MCF 10A (cell line): ENCODE measurements around the gene XYLB. TPM values are rescaled to one million over a fixed set of nuclear protein-coding genes. Genes with fewer than 3 reads are reported as not detected.
"Not testable (repeated sequence)": the region's sequence is repeated elsewhere in the genome, so short reads cannot be mapped to it uniquely, and the experiment has no call there.

Experiments used
- BruUV-seq: library from RNA; stranded (reverse); fragments of 400-500 nt; replicated peaks from 2 replicates; lab custom pipeline; 2021; lab: Mats Ljungman, UMichigan
- CTCF ChIA-PET: fragments of 300-600 bp; sonication (Branson Sonifier 250); formaldehyde crosslinking; extraction: SDS; loops from one replicate; lab custom pipeline; 2021; ENCODE audit warnings: antibody characterized with exemption, inconsistent platforms; lab: Yijun Ruan, JAX
- POLR2A ChIA-PET: fragments of 300-600, 350-650 bp; sonication (Branson Sonifier 250); formaldehyde crosslinking; extraction: SDS; loops from one replicate; lab custom pipeline; 2020; ENCODE audit warnings: antibody characterized with exemption, inconsistent platforms; lab: Yijun Ruan, JAX
- DNase-seq: peaks from one replicate; pipeline ENCODE4 v3.0.0-alpha.2; 2018; ENCODE audit not compliant: unreplicated experiment
- H3K27ac Mint-ChIP-seq: one replicate; pipeline ENCODE4 v1.8.0; 2022; ENCODE audit warnings: mild to moderate bottlenecking, low read depth, mixed read lengths; ENCODE audit not compliant: unreplicated experiment
- H3K27me3 Mint-ChIP-seq: one replicate; pipeline ENCODE4 v1.8.0; 2022; ENCODE audit warnings: mixed read lengths; ENCODE audit not compliant: insufficient read depth, unreplicated experiment
- H3K36me3 Mint-ChIP-seq: one replicate; pipeline ENCODE4 v1.8.0; 2022; ENCODE audit warnings: mild to moderate bottlenecking, moderate library complexity, mixed read lengths; ENCODE audit not compliant: insufficient read depth, unreplicated experiment
- H3K4me1 Mint-ChIP-seq: one replicate; pipeline ENCODE4 v1.8.0; 2022; ENCODE audit warnings: mixed read lengths; ENCODE audit not compliant: insufficient read depth, unreplicated experiment
- H3K4me3 Mint-ChIP-seq: one replicate; pipeline ENCODE4 v1.8.0; 2022; ENCODE audit warnings: mild to moderate bottlenecking, moderate library complexity, mixed read lengths; ENCODE audit not compliant: unreplicated experiment
- H3K9me3 Mint-ChIP-seq: one replicate; pipeline ENCODE4 v1.8.0; 2022; ENCODE audit warnings: mixed read lengths; ENCODE audit not compliant: unreplicated experiment
- CTCF ChIP-seq: fragments of 200-600 bp; IDR thresholded peaks from one replicate; pipeline ENCODE4 v1.8.0; 2022; ENCODE audit warnings: antibody characterized with exemption, mild to moderate bottlenecking; ENCODE audit not compliant: unreplicated experiment
- intact Hi-C: fragments of 100-400 bp; cut with micrococcal nuclease; formaldehyde crosslinking; loops from 2 replicates; pipeline ENCODE4 v1.14.1; 2022
- total RNA-seq: library from RNA; stranded (reverse); gene quantifications from 2 replicates; pipeline ENCODE4 v1.2.3, GENCODE V29; 2022

Gene XYLB
- total RNA-seq, 1 experiment from 2014 or later = 6.6 TPM

- Mint-ChIP-seq H3K27ac (no peak overlapping the region), H3K4me1 (no peaks in the 10 kb centered on the region), H3K4me3 (no peak overlapping the region), H3K9me3 (no peaks in the 10 kb centered on the region), H3K36me3 (no peaks in the 10 kb centered on the region), H3K27me3 (no peaks in the 10 kb centered on the region)
- no peak for TF ChIP-seq CTCF
- ChIA-PET POLR2A (no interaction called here), CTCF (no interaction called here)
- BruUV-seq = no TSS peak
- intact Hi-C loops = no loop called here
- no peak for DNase-seq
Observed at GRCh38 chr3:38316356-38317191, 30.0 kb upstream of the XYLB start.

GRCh38 chr3:38317192-38317759 lies 29.3 kb upstream of the XYLB start:
- no peaks in the 10 kb centered on the region for H3K36me3 Mint-ChIP-seq
- intact Hi-C loops = no loop called here
- peak; percentile 28 for DNase-seq
- CTCF ChIA-PET = interaction anchor here (0.7 kb wide), 1 partner anchor 1377 kb away, joined by 3 read pairs; no protein-coding TSS in a partner anchor
- no TSS peak for BruUV-seq
- no peak for TF ChIP-seq CTCF
- H3K27ac Mint-ChIP-seq = no peak overlapping the region
- POLR2A ChIA-PET = no interaction called here
- H3K4me1 Mint-ChIP-seq = no peaks in the 10 kb centered on the region
- H3K27me3 Mint-ChIP-seq = no peaks in the 10 kb centered on the region
- no peak overlapping the region for H3K4me3 Mint-ChIP-seq
- no peaks in the 10 kb centered on the region for H3K9me3 Mint-ChIP-seq

GRCh38 chr3:38318766-38319671 lies 27.6 kb upstream of the XYLB start:
- Mint-ChIP-seq H3K4me1 (no peaks in the 10 kb centered on the region), H3K9me3 (no peaks in the 10 kb centered on the region), H3K4me3 (no peak overlapping the region), H3K27me3 (no peaks in the 10 kb centered on the region), H3K36me3 (no peaks in the 10 kb centered on the region), H3K27ac (no peak overlapping the region)
- no TSS peak for BruUV-seq
- TF ChIP-seq CTCF = no peak
- no peak for DNase-seq
- POLR2A ChIA-PET = no interaction called here
- CTCF ChIA-PET = interaction anchor here (0.5 to 2.1 kb wide), 3 partner anchors 20 to 233 kb away, joined by 3 to 6 read pairs (median 3); no protein-coding TSS in a partner anchor
- intact Hi-C loops = no loop called here

GRCh38 chr3:38320638-38321037 lies 25.9 kb upstream of the XYLB start:
- BruUV-seq, POLR2A ChIA-PET, H3K9me3 Mint-ChIP-seq, intact Hi-C loops, CTCF ChIA-PET, H3K27me3 Mint-ChIP-seq, DNase-seq, H3K4me1 Mint-ChIP-seq, H3K27ac Mint-ChIP-seq, H3K4me3 Mint-ChIP-seq, H3K36me3 Mint-ChIP-seq: not testable (repeated sequence)
